Astrocyte (in vitro differentiated cells and primary cell): ENCODE measurements around the gene EPM2A. TPM values are rescaled to one million over a fixed set of nuclear protein-coding genes. Genes with fewer than 3 reads are reported as not detected.

Experiments used
- DNase-seq: peaks from one replicate; pipeline ENCODE4 v3.0.0-alpha.2; 2010; ENCODE audit warnings: low read depth
- FAIRE-seq: peaks from 2 replicates; lab custom pipeline; 2011; peaks lifted over from hg19 to GRCh38; lab: Jason Lieb, UNC
- H2AFZ ChIP-seq: 2 replicates; pipeline ENCODE4 v1.6.0; 2012; ENCODE audit warnings: low read depth, low read length, inconsistent platforms
- H3K27ac ChIP-seq: 2 replicates; pipeline ENCODE4 v1.5.1; 2011; ENCODE audit warnings: low read depth, low read length, inconsistent platforms
- H3K27me3 ChIP-seq: 2 replicates; pipeline ENCODE4 v1.6.0; 2011; ENCODE audit warnings: low read length, inconsistent platforms; ENCODE audit not compliant: insufficient read depth
- H3K36me3 ChIP-seq: 2 replicates; pipeline ENCODE4 v1.5.1; 2011; ENCODE audit warnings: low read length, inconsistent platforms; ENCODE audit not compliant: insufficient read depth
- H3K4me1 ChIP-seq: 2 replicates; pipeline ENCODE4 v1.5.1; 2011; ENCODE audit warnings: low read length, inconsistent platforms; ENCODE audit not compliant: insufficient read depth
- H3K4me2 ChIP-seq: 2 replicates; pipeline ENCODE4 v1.6.0; 2012; ENCODE audit warnings: low read length, inconsistent platforms
- H3K4me3 ChIP-seq: 2 replicates; pipeline ENCODE4 v1.5.1; 2011; ENCODE audit warnings: low read depth, mild to moderate bottlenecking, low read length, inconsistent platforms; ENCODE audit not compliant: insufficient read depth
- H3K79me2 ChIP-seq: 2 replicates; pipeline ENCODE4 v1.6.0; 2012; ENCODE audit warnings: mild to moderate bottlenecking, low read length, inconsistent platforms; ENCODE audit not compliant: insufficient read depth
- H3K9ac ChIP-seq: 2 replicates; pipeline ENCODE4 v1.6.0; 2012; ENCODE audit warnings: mild to moderate bottlenecking, low read length, inconsistent platforms
- H3K9me3 ChIP-seq: 2 replicates; pipeline ENCODE4 v1.5.1; 2012; ENCODE audit warnings: low read depth, mild to moderate bottlenecking, low read length, inconsistent platforms; ENCODE audit not compliant: insufficient read depth
- H4K20me1 ChIP-seq: 2 replicates; pipeline ENCODE4 v1.6.0; 2012; ENCODE audit warnings: low read length, inconsistent platforms; ENCODE audit not compliant: insufficient read depth
- H3K27ac Mint-ChIP-seq: one replicate; pipeline ENCODE4 v1.8.0; 2021; ENCODE audit warnings: mild to moderate bottlenecking, mixed read lengths; ENCODE audit not compliant: unreplicated experiment
- H3K27me3 Mint-ChIP-seq: one replicate; pipeline ENCODE4 v1.8.0; 2021; ENCODE audit warnings: low read depth, mixed read lengths; ENCODE audit not compliant: unreplicated experiment
- H3K36me3 Mint-ChIP-seq: one replicate; pipeline ENCODE4 v1.8.0; 2021; ENCODE audit warnings: low read depth, mixed read lengths; ENCODE audit not compliant: unreplicated experiment
- H3K4me1 Mint-ChIP-seq: one replicate; pipeline ENCODE4 v1.8.0; 2021; ENCODE audit warnings: low read depth, mixed read lengths; ENCODE audit not compliant: unreplicated experiment
- H3K4me3 Mint-ChIP-seq: one replicate; pipeline ENCODE4 v1.8.0; 2021; ENCODE audit warnings: mild to moderate bottlenecking, moderate library complexity, mixed read lengths; ENCODE audit not compliant: unreplicated experiment
- H3K9me3 Mint-ChIP-seq: one replicate; pipeline ENCODE4 v1.8.0; 2021; ENCODE audit warnings: mild to moderate bottlenecking, mixed read lengths; ENCODE audit not compliant: unreplicated experiment
- CTCF ChIP-seq: IDR thresholded peaks from 2 replicates; pipeline ENCODE4 v1.5.1; 2011; ENCODE audit warnings: low read depth, mild to moderate bottlenecking, inconsistent platforms, low read length, moderate library complexity; ENCODE audit not compliant: insufficient read depth
- EZH2 ChIP-seq: IDR thresholded peaks from 2 replicates; pipeline ENCODE4 v1.6.1; 2012; ENCODE audit warnings: mild to moderate bottlenecking, low read length, inconsistent platforms; ENCODE audit not compliant: insufficient read depth
- total RNA-seq: library from RNA; stranded (reverse); gene quantifications from 2 replicates; pipeline ENCODE4 v1.2.1, GENCODE V29; 2021

Gene EPM2A
- total RNA-seq, 1 donor from 2014 or later, result 5.2 TPM

GRCh38 chr6:145660676-145661075, 74.6 kb downstream of the EPM2A start:
- H3K36me3 Mint-ChIP-seq, result no peaks in the 10 kb centered on the region
- no peak overlapping the region for H3K27ac Mint-ChIP-seq
- H3K36me3 ChIP-seq, result no peaks in the 10 kb centered on the region
- H3K4me2 ChIP-seq, result no peak overlapping the region
- H3K27ac ChIP-seq, result no peak overlapping the region
- peaks cover 2% of the 10 kb centered on the region for H3K4me1 Mint-ChIP-seq
- no peaks in the 10 kb centered on the region for H3K9me3 ChIP-seq
- no peaks in the 10 kb centered on the region for H3K4me1 ChIP-seq
- H3K79me2 ChIP-seq, result no peaks in the 10 kb centered on the region
- H4K20me1 ChIP-seq, result no peaks in the 10 kb centered on the region
- no peaks in the 10 kb centered on the region for H3K27me3 ChIP-seq
- H3K9me3 Mint-ChIP-seq, result no peaks in the 10 kb centered on the region
- no peak overlapping the region for H3K4me3 ChIP-seq
- no peaks in the 10 kb centered on the region for H3K27me3 Mint-ChIP-seq
- no peak for TF ChIP-seq EZH2
- no peak for TF ChIP-seq CTCF
- no peak overlapping the region for H2AFZ ChIP-seq
- H3K4me3 Mint-ChIP-seq, result no peak overlapping the region
- DNase-seq (no peak), FAIRE-seq (no peak)
- no peak overlapping the region for H3K9ac ChIP-seq

- DNase-seq (no peak), FAIRE-seq (no peak)
- no peak overlapping the region for H3K27ac ChIP-seq
- H3K27me3 ChIP-seq, result no peaks in the 10 kb centered on the region
- peak overlapping the region; percentile 21 for H2AFZ ChIP-seq
- no peaks in the 10 kb centered on the region for H3K36me3 ChIP-seq
- H3K36me3 Mint-ChIP-seq, result no peaks in the 10 kb centered on the region
- H3K9me3 ChIP-seq, result no peaks in the 10 kb centered on the region
- no peaks in the 10 kb centered on the region for H4K20me1 ChIP-seq
- H3K4me3 Mint-ChIP-seq, result no peak overlapping the region
- H3K4me1 ChIP-seq, result no peaks in the 10 kb centered on the region
- no peak overlapping the region for H3K9ac ChIP-seq
- no peak overlapping the region for H3K4me3 ChIP-seq
- H3K27me3 Mint-ChIP-seq, result no peaks in the 10 kb centered on the region
- no peaks in the 10 kb centered on the region for H3K9me3 Mint-ChIP-seq
- no peaks in the 10 kb centered on the region for H3K79me2 ChIP-seq
- H3K4me2 ChIP-seq, result no peak overlapping the region
- TF ChIP-seq EZH2 (no peak), CTCF (no peak)
- peaks cover 2% of the 10 kb centered on the region for H3K4me1 Mint-ChIP-seq
- H3K27ac Mint-ChIP-seq, result no peak overlapping the region
Measured at GRCh38 chr6:145656128-145656527, 79.2 kb downstream of the EPM2A start.

- no peak overlapping the region for H3K27ac ChIP-seq
- H2AFZ ChIP-seq, result no peak overlapping the region
- Mint-ChIP-seq H3K4me3 (no peak overlapping the region), H3K4me1 (peaks cover 2% of the 10 kb centered on the region), H3K27me3 (no peaks in the 10 kb centered on the region), H3K36me3 (no peaks in the 10 kb centered on the region), H3K9me3 (no peaks in the 10 kb centered on the region), H3K27ac (no peak overlapping the region)
- no peaks in the 10 kb centered on the region for H3K79me2 ChIP-seq
- no peaks in the 10 kb centered on the region for H3K36me3 ChIP-seq
- no peak overlapping the region for H3K4me2 ChIP-seq
- DNase-seq (no peak), FAIRE-seq (no peak)
- TF ChIP-seq CTCF (no peak), EZH2 (no peak)
- no peaks in the 10 kb centered on the region for H4K20me1 ChIP-seq
- H3K27me3 ChIP-seq, result no peaks in the 10 kb centered on the region
- no peaks in the 10 kb centered on the region for H3K4me1 ChIP-seq
- H3K9me3 ChIP-seq, result no peaks in the 10 kb centered on the region
- H3K9ac ChIP-seq, result no peak overlapping the region
- no peak overlapping the region for H3K4me3 ChIP-seq
Measured at GRCh38 chr6:145652572-145652971, 82.7 kb downstream of the EPM2A start.
